ENCODE data around the gene GFRAL.
A peak's percentile ranks its signal among the peaks of the same experiment; 100 is the strongest.
"Not testable (repeated sequence)": the region's sequence is repeated elsewhere in the genome, so short reads cannot be mapped to it uniquely, and the experiment has no call there.

GFRAL gene
- 0 to 1.3 (median 0) reads per million in 17 experiments for total RNA-seq

GRCh38 chr6:55327169-55327568, at the start of gene GFRAL:
Gene GFRAL, plus strand, starts transcription at chr6:55327469. Its CDS starts 86 bp downstream, at chr6:55327555.
- DNase-seq = no peak

- DNase-seq = no peak
Measured at GRCh38 chr6:55277646-55278045, 49.6 kb upstream of the GFRAL start.

GRCh38 chr6:55281215-55281614, 46.1 kb upstream of the GFRAL start:
- no peak for DNase-seq

GRCh38 chr6:55282115-55282514, 45.2 kb upstream of the GFRAL start:
- DNase-seq = no peak

- DNase-seq = peak in 2 of 4 experiments; percentile 2 to 19
Measured at GRCh38 chr6:55286824-55287223, 40.4 kb upstream of the GFRAL start.

- DNase-seq = no peak
Measured at GRCh38 chr6:55290736-55291135, 36.5 kb upstream of the GFRAL start.

- DNase-seq = peak in 1 of 4 experiments; percentile 3
Measured at GRCh38 chr6:55293116-55293515, 34.2 kb upstream of the GFRAL start.

- not testable (repeated sequence) for DNase-seq
Measured at GRCh38 chr6:55297214-55297613, 30.1 kb upstream of the GFRAL start.

- DNase-seq = no peak
Measured at GRCh38 chr6:55299286-55299985, 27.8 kb upstream of the GFRAL start.

GRCh38 chr6:55304747-55305146, 22.5 kb upstream of the GFRAL start:
- no peak for DNase-seq

GRCh38 chr6:55319961-55320695, 7.1 kb upstream of the GFRAL start:
- no peak for DNase-seq

- DNase-seq = no peak
Measured at GRCh38 chr6:55320696-55321086, 6.6 kb upstream of the GFRAL start.

GRCh38 chr6:55377150-55377549, 49.9 kb downstream of the GFRAL start:
- DNase-seq = no peak

- no peak for DNase-seq
Measured at GRCh38 chr6:55379471-55379870, 52.2 kb downstream of the GFRAL start.

- no peak for DNase-seq
Measured at GRCh38 chr6:55379895-55380294, 52.6 kb downstream of the GFRAL start.

GRCh38 chr6:55388211-55388610, 60.9 kb downstream of the GFRAL start:
- DNase-seq = no peak

GRCh38 chr6:55395871-55396270, 68.6 kb downstream of the GFRAL start:
- DNase-seq = no peak

GRCh38 chr6:55397986-55398385, 70.7 kb downstream of the GFRAL start:
- no peak for DNase-seq

- no peak for DNase-seq
Measured at GRCh38 chr6:55399351-55399750, 72.1 kb downstream of the GFRAL start.

- DNase-seq = no peak
Measured at GRCh38 chr6:55405474-55406235, 78.4 kb downstream of the GFRAL start.

GRCh38 chr6:55410674-55411073, 83.4 kb downstream of the GFRAL start:
- no peak for DNase-seq

- DNase-seq = no peak
Measured at GRCh38 chr6:55423933-55424332, 96.7 kb downstream of the GFRAL start.

GRCh38 chr6:55433446-55434130, 106.3 kb downstream of the GFRAL start:
- no peak for DNase-seq
